Naive thymus-derived CD4-positive, alpha-beta T cell (primary cell): Measurements from ENCODE around the gene DMD. TPM values are rescaled to one million over a fixed set of nuclear protein-coding genes. Genes with fewer than 3 reads are reported as not detected.

Source experiments
- ATAC-seq: fragments of 150-1000 bp; cut with Tn5 transposase; 2 replicates; pipeline ENCODE4 v1.10.0; 2021; ENCODE audit warnings: mild to moderate bottlenecking, moderate library complexity
- CTCF ChIA-PET: fragments of 350-600 bp; sonication (Branson Sonifier 250); formaldehyde crosslinking; loops from one replicate; lab custom pipeline; 2021; ENCODE audit warnings: antibody characterized with exemption; lab: Charles Lee
- POLR2A ChIA-PET: fragments of 350-600 bp; sonication (Branson Sonifier 250); formaldehyde crosslinking; loops from one replicate; lab custom pipeline; 2021; ENCODE audit warnings: antibody characterized with exemption, inconsistent platforms; lab: Charles Lee
- DNase-seq, 9 donors: peaks; one replicate each; pipeline versions ENCODE4 v3.0.0 to v3.0.0-alpha.2; 2020 to 2022; ENCODE audit warnings: mixed read lengths in 1 of 9
- H3K27ac ChIP-seq: one replicate; pipeline ENCODE4 v1.7.0; 2013; ENCODE audit warnings: mild to moderate bottlenecking, low read depth, low read length, moderate library complexity
- H3K27me3 ChIP-seq, 2 donors: one replicate each; pipeline ENCODE4 v1.7.0; 2013; ENCODE audit warnings: low read length in 2 of 2, mild to moderate bottlenecking in 2 of 2, moderate library complexity in 2 of 2; ENCODE audit not compliant: control insufficient read depth in 2 of 2, insufficient read depth in 2 of 2
- H3K36me3 ChIP-seq, 3 experiments: 1 replicate in 2 of 3; 2 replicates in 1 of 3; pipeline ENCODE4 v1.7.0; 2013; ENCODE audit warnings: low read length in 3 of 3, mild to moderate bottlenecking in 3 of 3, moderate library complexity in 1 of 3; ENCODE audit not compliant: insufficient read depth in 3 of 3, control insufficient read depth in 2 of 3
- H3K4me1 ChIP-seq, 2 donors: one replicate each; pipeline ENCODE4 v1.7.0; 2013; ENCODE audit warnings: low read length in 2 of 2, mild to moderate bottlenecking in 2 of 2, moderate library complexity in 1 of 2; ENCODE audit not compliant: control insufficient read depth in 2 of 2, insufficient read depth in 2 of 2
- H3K4me3 ChIP-seq: 2 replicates; pipeline ENCODE4 v1.7.0; 2013; ENCODE audit warnings: mild to moderate bottlenecking, low read length
- H3K9me3 ChIP-seq, 3 experiments: 1 replicate in 2 of 3; 2 replicates in 1 of 3; pipeline ENCODE4 v1.7.0; 2013; ENCODE audit warnings: low read length in 3 of 3; ENCODE audit not compliant: control insufficient read depth in 2 of 3
- H3K27ac Mint-ChIP-seq, 9 donors: one replicate each; pipeline ENCODE4 v1.8.0; 2020 to 2022; ENCODE audit warnings: mixed read lengths in 9 of 9, mild to moderate bottlenecking in 8 of 9, moderate library complexity in 5 of 9, inconsistent platforms in 2 of 9
- H3K27me3 Mint-ChIP-seq, 5 donors: one replicate each; pipeline ENCODE4 v1.8.0; 2021 to 2022; ENCODE audit warnings: mixed read lengths in 5 of 5, mild to moderate bottlenecking in 1 of 5
- H3K36me3 Mint-ChIP-seq, 5 donors: one replicate each; pipeline ENCODE4 v1.8.0; 2020 to 2022; ENCODE audit warnings: mixed read lengths in 5 of 5, mild to moderate bottlenecking in 3 of 5, inconsistent platforms in 1 of 5
- H3K4me1 Mint-ChIP-seq, 7 donors: one replicate each; pipeline ENCODE4 v1.8.0; 2020 to 2022; ENCODE audit warnings: mixed read lengths in 7 of 7, mild to moderate bottlenecking in 3 of 7, inconsistent platforms in 1 of 7
- H3K4me3 Mint-ChIP-seq, 10 donors: one replicate each; pipeline ENCODE4 v1.8.0; 2020 to 2022; ENCODE audit warnings: mild to moderate bottlenecking in 10 of 10, mixed read lengths in 10 of 10, moderate library complexity in 6 of 10, inconsistent platforms in 2 of 10
- H3K9me3 Mint-ChIP-seq, 11 donors: one replicate each; pipeline ENCODE4 v1.8.0; 2020 to 2022; ENCODE audit warnings: mixed read lengths in 11 of 11, mild to moderate bottlenecking in 4 of 11, inconsistent platforms in 1 of 11, moderate library complexity in 1 of 11
- intact Hi-C, 2 donors: fragments of 100-400 bp; cut with micrococcal nuclease; formaldehyde crosslinking; loops; one replicate each; pipeline ENCODE4 v1.15.1; 2023
- polyA plus RNA-seq, 2 donors: library from polyadenylated mRNA; unstranded; fragments of 300-500 nt; fragmentation: Illumina TruSeq; gene quantifications; one replicate each; pipeline ENCODE4 v1.2.3, GENCODE V29; 2021
- total RNA-seq, 6 experiments: library from RNA in 5 of 6; stranded (reverse) in 5 of 6; gene quantifications; 1 replicate in 5 of 6; 2 replicates in 1 of 6; pipeline ENCODE4 v1.2.3 and lab custom pipeline; 2021 to 2026

The DMD gene
- total and polyA plus RNA-seq, 7 experiments from 2014 or later = 0.02 to 4.9 (median 0.28) TPM; not detected in 3

- Mint-ChIP-seq H3K9me3 (peaks cover 0 to 2% (median 0%) of the 10 kb centered on the region in 11 donors), H3K36me3 (no peaks in the 10 kb centered on the region), H3K27me3 (no peaks in the 10 kb centered on the region), H3K27ac (no peak overlapping the region), H3K4me1 (no peaks in the 10 kb centered on the region), H3K4me3 (no peak overlapping the region)
- no peaks in the 10 kb centered on the region for H3K4me1 ChIP-seq
- ChIA-PET POLR2A (no interaction called here), CTCF (no interaction called here)
- intact Hi-C loops = no loop called here
- ATAC-seq (no peak), DNase-seq (no peak)
- H3K9me3 ChIP-seq = no peaks in the 10 kb centered on the region
- no peak overlapping the region for H3K4me3 ChIP-seq
- H3K27me3 ChIP-seq = no peaks in the 10 kb centered on the region
- H3K27ac ChIP-seq = no peak overlapping the region
- no peaks in the 10 kb centered on the region for H3K36me3 ChIP-seq
These were observed 538.2 kb downstream of the DMD start for GRCh38 chrX:32673193-32673592.

- no peak overlapping the region for H3K27ac ChIP-seq
- H3K27me3 Mint-ChIP-seq = no peaks in the 10 kb centered on the region
- DNase-seq (no peak), ATAC-seq (no peak)
- ChIA-PET CTCF (no interaction called here), POLR2A (no interaction called here)
- no peaks in the 10 kb centered on the region for H3K36me3 Mint-ChIP-seq
- H3K4me3 ChIP-seq = no peak overlapping the region
- H3K4me3 Mint-ChIP-seq = no peak overlapping the region
- H3K27ac Mint-ChIP-seq = no peak overlapping the region
- H3K36me3 ChIP-seq = no peaks in the 10 kb centered on the region
- intact Hi-C loops = no loop called here
- no peaks in the 10 kb centered on the region for H3K4me1 Mint-ChIP-seq
- H3K9me3 ChIP-seq = no peaks in the 10 kb centered on the region
- no peaks in the 10 kb centered on the region for H3K27me3 ChIP-seq
- no peaks in the 10 kb centered on the region for H3K4me1 ChIP-seq
- peaks cover 0 to 8% (median 3%) of the 10 kb centered on the region in 11 donors for H3K9me3 Mint-ChIP-seq
These were observed 548.8 kb downstream of the DMD start for GRCh38 chrX:32662516-32662915.

DNA sequence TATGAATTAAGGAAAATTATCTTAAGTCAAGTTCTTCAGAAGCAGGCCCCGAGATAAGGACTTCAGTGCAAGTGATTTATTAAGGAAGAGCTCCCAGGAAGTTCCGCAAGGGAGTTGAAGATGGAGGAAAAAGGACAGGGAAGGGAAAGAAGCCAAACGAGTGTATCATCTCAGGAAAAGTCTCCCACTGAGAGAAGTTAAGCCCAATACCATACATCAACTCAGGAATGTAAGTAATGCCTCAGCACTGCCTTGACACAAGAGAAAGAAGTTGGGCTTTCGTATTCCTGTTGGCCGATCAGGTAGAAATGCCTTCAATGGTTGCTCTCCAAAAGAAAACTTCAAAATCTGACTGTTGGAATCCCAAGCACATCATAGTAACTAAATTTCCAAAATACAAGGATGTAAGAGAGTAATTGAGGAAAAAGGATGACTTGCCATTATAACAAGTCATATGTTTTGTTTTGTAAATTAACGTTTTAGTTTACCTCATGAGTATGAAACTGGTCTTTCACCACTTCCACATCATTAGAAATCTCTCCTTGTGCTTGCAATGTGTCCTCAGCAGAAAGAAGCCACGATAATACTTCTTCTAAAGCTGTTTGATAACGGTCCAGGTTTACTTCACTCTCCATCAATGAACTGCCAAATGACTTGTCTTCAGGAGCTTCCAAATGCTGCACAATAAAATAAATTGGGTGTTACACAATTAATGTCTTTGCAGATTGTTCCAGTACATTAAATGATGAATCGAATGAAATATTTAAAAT lies 566.7 kb downstream of the DMD start:
- no peak for ATAC-seq
- ChIA-PET POLR2A (interaction anchor here (0.6 kb wide), 1 partner anchor 767 kb away, joined by 4 read pairs; no protein-coding TSS in a partner anchor), CTCF (no interaction called here)
- H3K9me3 Mint-ChIP-seq = no peaks in the 10 kb centered on the region
- no peaks in the 10 kb centered on the region for H3K36me3 Mint-ChIP-seq
- intact Hi-C loops = no loop called here
- no peaks in the 10 kb centered on the region for H3K9me3 ChIP-seq
- H3K27me3 ChIP-seq = no peaks in the 10 kb centered on the region
- no peaks in the 10 kb centered on the region for H3K4me1 ChIP-seq
- no peak overlapping the region for H3K27ac ChIP-seq
- H3K4me3 Mint-ChIP-seq = no peak overlapping the region
- no peak overlapping the region for H3K27ac Mint-ChIP-seq
- no peaks in the 10 kb centered on the region for H3K36me3 ChIP-seq
- H3K27me3 Mint-ChIP-seq = no peaks in the 10 kb centered on the region
- H3K4me1 Mint-ChIP-seq = no peaks in the 10 kb centered on the region
- no peak overlapping the region for H3K4me3 ChIP-seq
- no peak for DNase-seq

GRCh38 chrX:32642283-32642682 lies 569.1 kb downstream of the DMD start:
- H3K9me3 ChIP-seq = no peaks in the 10 kb centered on the region
- Mint-ChIP-seq H3K4me1 (no peaks in the 10 kb centered on the region), H3K36me3 (no peaks in the 10 kb centered on the region), H3K4me3 (no peak overlapping the region), H3K27me3 (no peaks in the 10 kb centered on the region), H3K27ac (no peak overlapping the region), H3K9me3 (no peaks in the 10 kb centered on the region)
- intact Hi-C loops = no loop called here
- ChIA-PET CTCF (no interaction called here), POLR2A (no interaction called here)
- DNase-seq (no peak), ATAC-seq (no peak)
- H3K4me1 ChIP-seq = no peaks in the 10 kb centered on the region
- no peaks in the 10 kb centered on the region for H3K27me3 ChIP-seq
- H3K4me3 ChIP-seq = no peak overlapping the region
- H3K27ac ChIP-seq = no peak overlapping the region
- no peaks in the 10 kb centered on the region for H3K36me3 ChIP-seq

DNA sequence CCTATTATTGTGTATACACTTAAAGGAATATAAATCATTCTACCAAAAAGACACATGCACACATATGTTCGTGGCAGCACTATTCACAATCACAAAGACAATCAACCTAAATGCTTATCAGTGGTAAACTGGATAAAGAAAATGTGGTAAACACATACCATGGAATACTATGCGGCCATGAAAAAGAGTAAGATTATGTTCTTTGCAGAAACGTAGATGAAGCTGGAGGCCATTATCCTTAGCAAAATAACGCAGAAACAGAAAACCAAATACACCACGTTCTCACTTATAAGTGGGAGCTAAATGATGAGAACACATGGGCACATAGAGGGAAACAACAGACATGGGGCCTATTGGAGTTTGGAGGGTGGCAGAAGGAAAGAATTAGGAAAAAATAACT lies 593.2 kb downstream of the DMD start:
- no peak overlapping the region for H3K27ac Mint-ChIP-seq
- H3K4me1 ChIP-seq = no peaks in the 10 kb centered on the region
- H3K9me3 ChIP-seq = no peaks in the 10 kb centered on the region
- H3K36me3 Mint-ChIP-seq = no peaks in the 10 kb centered on the region
- H3K27ac ChIP-seq = no peak overlapping the region
- POLR2A ChIA-PET = no interaction called here
- CTCF ChIA-PET = no interaction called here
- intact Hi-C loops = no loop called here
- no peaks in the 10 kb centered on the region for H3K36me3 ChIP-seq
- ATAC-seq = no peak
- no peak overlapping the region for H3K4me3 ChIP-seq
- no peaks in the 10 kb centered on the region for H3K27me3 Mint-ChIP-seq
- H3K4me1 Mint-ChIP-seq = no peaks in the 10 kb centered on the region
- no peak overlapping the region for H3K4me3 Mint-ChIP-seq
- H3K9me3 Mint-ChIP-seq = peaks cover 0 to 2% (median 0%) of the 10 kb centered on the region in 11 donors
- no peaks in the 10 kb centered on the region for H3K27me3 ChIP-seq
- no peak for DNase-seq

DNA sequence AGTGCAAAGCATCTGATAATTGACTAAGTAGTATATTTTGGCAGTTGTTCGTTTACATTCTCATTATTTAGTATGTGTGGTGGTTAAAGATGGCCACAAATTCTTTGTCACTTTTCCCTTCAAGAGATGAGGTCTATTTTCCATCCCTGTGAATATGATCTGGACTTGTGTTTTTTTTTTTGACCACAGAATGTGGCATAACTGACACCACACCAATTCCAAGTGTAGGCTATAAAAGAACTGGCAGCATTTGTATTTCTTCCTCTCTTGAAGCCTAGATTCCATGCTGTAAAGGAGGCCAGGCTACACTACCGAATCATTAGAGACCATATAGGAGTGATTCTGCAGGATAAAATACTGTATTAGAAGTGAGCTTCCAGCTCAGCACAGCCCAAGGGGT lies 596.6 kb downstream of the DMD start:
- H3K9me3 Mint-ChIP-seq = peaks cover 0 to 2% (median 0%) of the 10 kb centered on the region in 11 donors
- Histone ChIP-seq H3K9me3 (no peaks in the 10 kb centered on the region), H3K4me3 (no peak overlapping the region), H3K27me3 (no peaks in the 10 kb centered on the region), H3K4me1 (no peaks in the 10 kb centered on the region), H3K36me3 (no peaks in the 10 kb centered on the region), H3K27ac (no peak overlapping the region)
- no peak overlapping the region for H3K27ac Mint-ChIP-seq
- CTCF ChIA-PET = no interaction called here
- no peaks in the 10 kb centered on the region for H3K36me3 Mint-ChIP-seq
- ATAC-seq (no peak), DNase-seq (no peak)
- no peak overlapping the region for H3K4me3 Mint-ChIP-seq
- POLR2A ChIA-PET = no interaction called here
- no peaks in the 10 kb centered on the region for H3K4me1 Mint-ChIP-seq
- intact Hi-C loops = no loop called here
- H3K27me3 Mint-ChIP-seq = no peaks in the 10 kb centered on the region

DNA sequence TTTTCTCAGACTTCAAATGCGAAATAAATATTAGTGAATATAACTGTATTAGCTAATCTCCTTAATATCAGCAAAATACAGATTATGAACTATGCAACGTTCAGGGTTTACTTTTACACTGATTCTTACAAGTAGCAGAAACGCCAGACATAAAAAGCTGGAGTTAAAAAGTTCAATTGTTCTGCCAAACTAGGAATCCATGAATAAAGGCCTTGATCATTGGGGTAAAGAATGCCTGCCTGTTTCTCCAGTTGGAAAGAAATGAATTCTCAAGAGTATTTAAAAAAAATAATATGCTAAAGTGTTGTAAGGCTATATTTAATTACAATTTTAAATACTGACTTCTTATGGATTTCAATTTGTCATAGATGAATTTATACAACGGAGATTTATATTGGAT lies 612.2 kb downstream of the DMD start:
- H3K36me3 Mint-ChIP-seq = no peaks in the 10 kb centered on the region
- intact Hi-C loops = no loop called here
- Histone ChIP-seq H3K4me1 (no peaks in the 10 kb centered on the region), H3K36me3 (no peaks in the 10 kb centered on the region), H3K27ac (no peak overlapping the region), H3K4me3 (no peak overlapping the region), H3K9me3 (no peaks in the 10 kb centered on the region), H3K27me3 (no peaks in the 10 kb centered on the region)
- DNase-seq (no peak), ATAC-seq (no peak)
- CTCF ChIA-PET = no interaction called here
- H3K9me3 Mint-ChIP-seq = peaks cover 0 to 5% (median 1%) of the 10 kb centered on the region in 11 donors
- H3K4me3 Mint-ChIP-seq = no peak overlapping the region
- POLR2A ChIA-PET = no interaction called here
- no peak overlapping the region for H3K27ac Mint-ChIP-seq
- no peaks in the 10 kb centered on the region for H3K27me3 Mint-ChIP-seq
- no peaks in the 10 kb centered on the region for H3K4me1 Mint-ChIP-seq
